GM19238 (cell line): ENCODE measurements around the gene LAMB4.

Experiments used
- DNase-seq: peaks from one replicate; pipeline ENCODE4 v3.0.0; 2011; ENCODE audit warnings: low spot score; ENCODE audit not compliant: insufficient read length

Gene LAMB4, protein sequence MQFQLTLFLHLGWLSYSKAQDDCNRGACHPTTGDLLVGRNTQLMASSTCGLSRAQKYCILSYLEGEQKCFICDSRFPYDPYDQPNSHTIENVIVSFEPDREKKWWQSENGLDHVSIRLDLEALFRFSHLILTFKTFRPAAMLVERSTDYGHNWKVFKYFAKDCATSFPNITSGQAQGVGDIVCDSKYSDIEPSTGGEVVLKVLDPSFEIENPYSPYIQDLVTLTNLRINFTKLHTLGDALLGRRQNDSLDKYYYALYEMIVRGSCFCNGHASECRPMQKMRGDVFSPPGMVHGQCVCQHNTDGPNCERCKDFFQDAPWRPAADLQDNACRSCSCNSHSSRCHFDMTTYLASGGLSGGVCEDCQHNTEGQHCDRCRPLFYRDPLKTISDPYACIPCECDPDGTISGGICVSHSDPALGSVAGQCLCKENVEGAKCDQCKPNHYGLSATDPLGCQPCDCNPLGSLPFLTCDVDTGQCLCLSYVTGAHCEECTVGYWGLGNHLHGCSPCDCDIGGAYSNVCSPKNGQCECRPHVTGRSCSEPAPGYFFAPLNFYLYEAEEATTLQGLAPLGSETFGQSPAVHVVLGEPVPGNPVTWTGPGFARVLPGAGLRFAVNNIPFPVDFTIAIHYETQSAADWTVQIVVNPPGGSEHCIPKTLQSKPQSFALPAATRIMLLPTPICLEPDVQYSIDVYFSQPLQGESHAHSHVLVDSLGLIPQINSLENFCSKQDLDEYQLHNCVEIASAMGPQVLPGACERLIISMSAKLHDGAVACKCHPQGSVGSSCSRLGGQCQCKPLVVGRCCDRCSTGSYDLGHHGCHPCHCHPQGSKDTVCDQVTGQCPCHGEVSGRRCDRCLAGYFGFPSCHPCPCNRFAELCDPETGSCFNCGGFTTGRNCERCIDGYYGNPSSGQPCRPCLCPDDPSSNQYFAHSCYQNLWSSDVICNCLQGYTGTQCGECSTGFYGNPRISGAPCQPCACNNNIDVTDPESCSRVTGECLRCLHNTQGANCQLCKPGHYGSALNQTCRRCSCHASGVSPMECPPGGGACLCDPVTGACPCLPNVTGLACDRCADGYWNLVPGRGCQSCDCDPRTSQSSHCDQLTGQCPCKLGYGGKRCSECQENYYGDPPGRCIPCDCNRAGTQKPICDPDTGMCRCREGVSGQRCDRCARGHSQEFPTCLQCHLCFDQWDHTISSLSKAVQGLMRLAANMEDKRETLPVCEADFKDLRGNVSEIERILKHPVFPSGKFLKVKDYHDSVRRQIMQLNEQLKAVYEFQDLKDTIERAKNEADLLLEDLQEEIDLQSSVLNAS (N-terminal part only)

GRCh38 chr7:108130261-108130660 lies at the start of gene LAMB4:
Gene LAMB4 (minus strand): TSS chr7:108130361. CDS start chr7:108123164, 7,197 bp downstream.
- no peak for DNase-seq

DNA sequence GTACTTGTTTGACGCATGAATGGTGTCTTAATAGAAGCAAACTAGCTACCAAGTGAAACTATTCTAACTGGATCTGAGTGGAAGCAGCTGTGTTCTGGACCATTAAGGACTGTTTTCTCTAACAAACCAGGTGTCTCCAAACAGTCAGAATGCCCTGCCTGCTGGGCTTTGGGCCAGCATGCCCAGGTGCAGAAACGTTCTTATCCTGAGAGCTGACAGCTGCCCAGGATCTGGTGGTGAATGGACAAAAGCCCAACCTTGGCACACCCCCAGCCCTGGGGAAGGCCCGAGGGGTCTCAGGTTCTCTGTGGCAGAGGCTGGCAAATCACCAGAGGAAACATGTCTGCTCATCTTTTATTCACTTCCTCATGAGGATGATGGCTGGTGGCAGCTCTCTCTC lies 48.2 kb upstream of the LAMB4 start:
- no peak for DNase-seq

GRCh38 chr7:108171164-108171563 lies 41.0 kb upstream of the LAMB4 start:
- no peak for DNase-seq

- DNase-seq = no peak
Measured at GRCh38 chr7:108170251-108170650, 40.1 kb upstream of the LAMB4 start.

GRCh38 chr7:108167460-108167859 lies 37.3 kb upstream of the LAMB4 start:
- DNase-seq = no peak

GRCh38 chr7:108166687-108167086 lies 36.5 kb upstream of the LAMB4 start:
- no peak for DNase-seq

- no peak for DNase-seq
Measured at GRCh38 chr7:108165723-108166122, 35.6 kb upstream of the LAMB4 start.

DNA sequence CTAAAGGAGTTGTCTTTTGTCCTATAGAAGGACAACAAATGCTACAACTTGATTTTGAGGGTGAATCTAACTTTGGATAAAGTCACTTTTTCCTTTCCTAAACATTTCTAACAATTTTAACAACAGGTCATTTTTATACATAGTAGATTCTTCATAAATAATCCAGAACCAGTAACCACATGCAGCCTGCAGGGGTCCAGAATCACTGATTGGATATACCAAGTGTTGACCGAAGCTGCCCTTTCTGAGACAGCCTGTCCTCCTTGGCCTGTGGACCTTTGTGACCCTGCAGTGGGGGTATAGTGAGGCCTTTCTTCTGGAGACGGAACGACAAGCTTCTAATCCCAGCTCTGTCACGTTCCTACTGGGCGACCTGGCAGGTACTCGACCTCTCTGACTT lies 34.8 kb upstream of the LAMB4 start:
- DNase-seq = no peak

- DNase-seq = no peak
Measured at GRCh38 chr7:108164342-108164741, 34.2 kb upstream of the LAMB4 start.

DNA sequence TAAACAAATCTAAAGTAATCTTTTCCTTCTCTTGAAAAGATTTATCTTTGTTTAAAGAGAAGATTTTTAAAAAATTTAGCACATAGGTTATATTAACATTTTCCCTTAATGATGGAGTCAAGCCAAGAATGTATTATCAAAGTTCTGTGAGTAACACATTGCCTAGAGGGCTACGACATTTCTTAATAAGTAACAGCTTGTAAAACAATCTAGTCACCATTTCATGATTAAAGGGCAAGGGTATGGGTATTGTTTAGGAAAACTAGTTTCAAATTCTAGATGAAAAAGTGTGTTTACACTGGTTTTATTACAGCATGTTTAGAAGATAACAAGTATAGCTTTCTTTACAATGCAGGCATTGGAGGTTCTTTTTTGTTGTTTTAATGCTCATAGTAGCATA lies 28.6 kb upstream of the LAMB4 start:
- no peak for DNase-seq

DNA sequence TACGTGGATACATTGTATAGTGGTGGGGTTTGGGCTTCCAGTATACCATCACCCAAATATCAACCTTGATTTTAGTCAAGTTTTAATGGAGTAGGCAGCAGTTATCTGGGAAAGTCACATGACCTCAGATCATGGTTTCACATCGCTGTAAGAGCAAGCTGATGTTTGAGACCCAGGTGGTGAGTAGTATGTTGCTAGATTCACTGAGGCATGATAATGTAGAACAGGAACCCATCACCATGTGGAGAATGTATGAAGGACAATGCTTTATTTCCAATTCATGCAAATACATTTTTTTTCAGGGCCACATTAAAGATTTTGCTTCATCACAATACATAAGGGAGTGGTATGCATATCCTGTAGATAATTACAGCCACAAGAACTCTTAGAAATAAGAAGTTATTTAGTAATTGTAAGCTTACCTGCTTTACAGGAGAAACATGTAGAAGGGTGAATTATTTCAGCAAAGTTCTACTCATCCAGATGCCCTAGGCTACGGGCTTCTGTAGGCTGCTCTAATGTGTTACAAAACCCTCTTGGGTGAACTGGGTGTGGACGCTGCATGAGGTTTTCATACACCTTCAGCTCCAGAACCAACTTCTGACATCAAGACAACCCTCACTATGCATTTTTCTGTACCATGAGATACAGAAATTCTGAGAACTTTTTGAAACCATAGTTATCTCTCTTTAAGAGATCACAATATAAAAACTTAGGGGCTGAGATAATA lies 27.6 kb upstream of the LAMB4 start:
- DNase-seq = no peak

GRCh38 chr7:108156897-108157605 lies 26.9 kb upstream of the LAMB4 start:
- DNase-seq = no peak

GRCh38 chr7:108152198-108152597 lies 22.0 kb upstream of the LAMB4 start:
- no peak for DNase-seq

- no peak for DNase-seq
Measured at GRCh38 chr7:108149908-108150307, 19.7 kb upstream of the LAMB4 start.

DNA sequence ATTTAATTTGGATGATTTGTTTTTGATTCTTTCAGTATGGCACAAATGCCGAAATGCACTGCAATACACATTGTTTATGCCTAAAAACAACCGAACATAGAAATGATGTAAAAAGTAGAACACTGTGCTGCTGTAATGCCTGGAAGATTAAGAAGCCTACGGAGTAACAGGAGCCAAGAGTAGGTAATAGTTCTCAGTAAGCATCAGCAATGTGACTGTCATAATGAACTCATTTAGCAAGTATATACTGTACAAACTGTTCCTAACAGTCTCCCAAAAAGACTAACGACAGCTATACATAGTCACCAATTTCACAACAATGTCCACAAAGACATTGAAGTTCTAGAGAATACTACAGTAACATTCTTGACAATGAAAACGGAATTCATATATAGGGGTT lies 19.0 kb upstream of the LAMB4 start:
- no peak for DNase-seq

GRCh38 chr7:108147031-108147563 lies 16.9 kb upstream of the LAMB4 start:
- no peak for DNase-seq

DNA sequence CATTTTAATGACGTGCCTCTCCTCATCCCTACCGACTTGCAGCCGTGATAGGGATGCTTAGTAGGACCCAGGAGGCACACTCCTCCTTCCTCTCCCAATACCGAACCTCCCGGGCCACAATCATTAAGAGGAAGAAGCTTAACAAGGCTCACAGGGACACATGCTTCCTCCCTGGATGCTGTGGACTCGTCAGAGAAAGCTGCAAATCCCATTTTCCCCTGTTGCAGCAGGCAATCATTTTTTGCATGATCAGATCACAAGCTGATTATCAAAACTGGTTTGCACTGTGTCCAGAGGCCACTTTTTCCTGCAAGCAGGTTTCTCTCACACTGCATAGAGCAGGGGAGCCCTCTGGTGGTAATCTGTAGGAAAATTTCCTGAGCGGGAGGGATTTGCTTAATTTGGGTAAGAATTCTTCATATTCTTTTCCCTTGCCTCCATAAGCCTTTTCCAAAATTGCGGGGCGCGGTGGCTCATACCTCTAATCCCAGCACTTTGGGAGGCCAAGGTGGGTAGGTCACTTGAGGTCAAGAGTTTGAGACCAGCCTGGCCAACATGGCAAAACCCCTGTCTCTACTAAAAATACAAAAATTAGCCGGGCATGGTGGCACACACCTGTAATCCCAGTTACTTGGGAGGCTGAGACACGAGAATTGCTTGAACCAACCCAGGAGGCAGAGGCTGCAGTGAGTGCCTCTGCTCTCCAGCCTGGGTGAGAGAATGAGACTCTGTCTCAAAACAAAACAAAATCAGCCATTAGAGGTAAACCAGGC lies 16.1 kb upstream of the LAMB4 start:
- DNase-seq = no peak

DNA sequence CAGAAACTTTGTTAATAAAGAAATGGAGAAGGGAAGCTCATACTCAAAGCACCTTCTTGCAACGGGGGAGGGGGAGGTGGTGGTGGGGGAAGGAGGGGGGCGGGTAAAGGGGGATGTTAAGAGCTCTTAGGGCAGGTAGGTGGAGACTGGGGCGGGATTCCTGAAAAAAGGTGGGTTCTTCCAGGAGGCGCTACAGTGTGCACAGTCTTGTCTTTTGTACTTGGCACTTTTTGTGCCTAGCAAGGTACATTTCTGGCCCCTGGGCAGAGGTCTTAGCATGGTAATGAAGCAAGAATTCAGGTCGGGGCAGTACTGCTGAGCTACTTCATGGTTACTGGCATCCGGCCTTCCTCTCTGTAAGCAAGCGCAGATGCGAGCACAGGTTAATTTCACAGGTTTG lies 15.2 kb upstream of the LAMB4 start:
- DNase-seq = no peak

DNA sequence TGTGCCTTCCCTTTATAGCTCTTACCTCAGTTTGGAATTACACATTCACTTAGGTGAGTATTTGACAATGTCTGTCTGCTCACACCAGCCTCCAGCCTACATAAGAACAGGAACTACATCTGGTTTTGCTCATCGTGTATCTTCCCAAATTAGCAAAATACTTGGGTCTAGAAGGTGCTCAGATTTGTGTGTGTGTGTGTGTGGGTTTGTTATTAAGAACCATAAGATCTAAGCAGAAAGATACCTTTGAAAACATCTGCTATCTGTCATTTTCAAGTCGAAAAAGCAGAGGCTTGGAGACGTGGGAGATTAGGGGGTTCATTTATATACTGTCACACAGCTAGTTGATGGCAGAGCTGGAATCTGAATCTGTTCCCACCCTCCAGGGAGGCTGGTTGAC lies 14.8 kb upstream of the LAMB4 start:
- DNase-seq = no peak
